NT2/D1 (cell line): Measurements from ENCODE around the gene ZNF322.

Source experiments
- DNase-seq: peaks from one replicate; pipeline ENCODE4 v3.0.0-alpha.2; 2011; ENCODE audit warnings: low read depth, low spot score
- H3K27me3 ChIP-seq: 2 replicates; pipeline ENCODE4 v1.6.0; 2011; ENCODE audit warnings: mild to moderate bottlenecking; ENCODE audit not compliant: insufficient read length, insufficient read depth
- H3K36me3 ChIP-seq: 2 replicates; pipeline ENCODE4 v1.6.1; 2011; ENCODE audit warnings: mild to moderate bottlenecking, low read length, mixed read lengths; ENCODE audit not compliant: insufficient read depth, insufficient read length
- H3K4me1 ChIP-seq: 2 replicates; pipeline ENCODE4 v1.5.1; 2011; ENCODE audit not compliant: insufficient read depth, insufficient read length
- H3K4me3 ChIP-seq: 2 replicates; pipeline ENCODE4 v1.5.1; 2011; ENCODE audit warnings: low read depth; ENCODE audit not compliant: insufficient read length
- H3K9ac ChIP-seq: 2 replicates; pipeline ENCODE4 v1.6.0; 2011; ENCODE audit warnings: low read depth; ENCODE audit not compliant: insufficient read length
- H3K9me3 ChIP-seq: 2 replicates; pipeline ENCODE4 v1.5.1; 2011; ENCODE audit warnings: mild to moderate bottlenecking, low read length; ENCODE audit not compliant: insufficient read depth
- SUZ12 ChIP-seq: IDR thresholded peaks from 2 replicates; pipeline ENCODE4 v1.6.1; 2011; ENCODE audit not compliant: insufficient read length, insufficient read depth; ENCODE audit errors: extremely low read depth
- YY1 ChIP-seq: IDR thresholded peaks from 2 replicates; pipeline ENCODE4 v1.6.1; 2011; ENCODE audit not compliant: insufficient read length, insufficient read depth
- ZNF274 ChIP-seq: IDR thresholded peaks from 2 replicates; pipeline ENCODE4 v1.6.1; 2011; ENCODE audit warnings: mild to moderate bottlenecking, low read depth, low read length

ZNF322 gene

DNA sequence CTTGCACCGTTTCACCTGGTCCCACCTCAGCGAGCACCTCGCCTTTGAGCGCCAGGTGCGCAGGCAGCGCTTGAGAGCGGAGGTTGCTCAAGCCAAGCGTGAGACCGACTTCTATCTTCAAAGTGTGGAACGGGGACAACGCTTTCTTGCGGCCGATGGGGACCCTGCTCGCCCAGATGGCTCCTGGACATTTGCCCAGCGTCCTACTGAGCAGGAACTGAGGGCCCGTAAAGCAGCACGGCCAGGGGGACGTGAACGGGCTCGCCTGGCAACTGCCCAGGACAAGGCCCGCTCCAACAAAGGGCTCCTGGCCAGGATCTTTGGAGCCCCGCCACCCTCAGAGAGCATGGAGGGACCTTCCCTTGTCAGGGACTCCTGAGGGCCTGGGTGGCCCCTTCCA is 61.3 kb downstream of the ZNF322 start:
- peaks cover 26% of the 10 kb centered on the region for H3K36me3 ChIP-seq
- no peak overlapping the region for H3K4me3 ChIP-seq
- H3K27me3 ChIP-seq, result no peaks in the 10 kb centered on the region
- no peaks in the 10 kb centered on the region for H3K9me3 ChIP-seq
- no peak for DNase-seq
- TF ChIP-seq YY1 (no peak), ZNF274 (no peak), SUZ12 (no peak)
- H3K4me1 ChIP-seq, result peaks cover 2% of the 10 kb centered on the region
- no peak overlapping the region for H3K9ac ChIP-seq

DNA sequence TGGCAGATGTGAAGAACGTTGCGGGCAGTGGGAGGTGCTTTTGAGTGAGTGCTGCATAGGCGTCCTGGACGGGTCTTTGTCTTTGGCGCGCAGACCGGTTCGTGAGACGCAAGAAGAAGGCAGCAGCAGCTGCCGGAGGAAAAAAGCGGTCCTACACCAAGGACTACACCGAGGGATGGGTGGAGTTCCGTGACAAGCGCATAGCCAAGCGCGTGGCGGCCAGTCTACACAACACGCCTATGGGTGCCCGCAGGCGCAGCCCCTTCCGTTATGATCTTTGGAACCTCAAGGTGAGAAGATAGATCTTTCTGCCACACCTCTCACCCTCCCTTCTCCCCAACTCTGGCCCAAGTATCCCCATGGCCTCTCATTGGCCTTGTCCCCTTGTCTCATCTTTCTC is 61.7 kb downstream of the ZNF322 start:
- Histone ChIP-seq H3K4me1 (peaks cover 2% of the 10 kb centered on the region), H3K4me3 (peak overlapping the region; percentile 92), H3K36me3 (peaks cover 26% of the 10 kb centered on the region), H3K27me3 (no peaks in the 10 kb centered on the region), H3K9me3 (no peaks in the 10 kb centered on the region), H3K9ac (no peak overlapping the region)
- DNase-seq, result no peak
- no peak for TF ChIP-seq YY1
- TF ChIP-seq SUZ12, result no peak
- TF ChIP-seq ZNF274, result no peak

- peak overlapping the region; percentile 92 for H3K4me3 ChIP-seq
- TF ChIP-seq ZNF274, result no peak
- no peak for TF ChIP-seq SUZ12
- no peak for TF ChIP-seq YY1
- peak overlapping the region; percentile 95 for H3K9ac ChIP-seq
- H3K27me3 ChIP-seq, result no peaks in the 10 kb centered on the region
- DNase-seq, result no peak
- H3K9me3 ChIP-seq, result no peaks in the 10 kb centered on the region
- peaks cover 2% of the 10 kb centered on the region for H3K4me1 ChIP-seq
- H3K36me3 ChIP-seq, result peaks cover 26% of the 10 kb centered on the region
Observed at GRCh38 chr6:26597389-26597766, 62.2 kb downstream of the ZNF322 start.

GRCh38 chr6:26596579-26597388 is 62.8 kb downstream of the ZNF322 start, which contains the start of gene ABT1:
Gene ABT1, plus strand, starts transcription at chr6:26596953. Its CDS starts 30 bp downstream, at chr6:26596983.
- TF ChIP-seq YY1 (peak; percentile 57), ZNF274 (no peak)
- H3K9ac ChIP-seq, result peak within 1 kb of the TSS; percentile 95
- peak within 1 kb of the TSS; percentile 92 for H3K4me3 ChIP-seq
- no peaks in the 10 kb centered on the region for H3K9me3 ChIP-seq
- peaks cover 2% of the 10 kb centered on the region for H3K4me1 ChIP-seq
- DNase-seq, result peak; percentile 93
- H3K36me3 ChIP-seq, result peaks cover 26% of the 10 kb centered on the region
- H3K27me3 ChIP-seq, result no peaks in the 10 kb centered on the region

GRCh38 chr6:26595669-26596269 is 63.8 kb downstream of the ZNF322 start:
- H3K27me3 ChIP-seq, result no peaks in the 10 kb centered on the region
- H3K4me3 ChIP-seq, result peak overlapping the region; percentile 39
- DNase-seq, result peak; percentile 75
- peaks cover 2% of the 10 kb centered on the region for H3K4me1 ChIP-seq
- TF ChIP-seq YY1, result no peak
- TF ChIP-seq ZNF274, result no peak
- no peak for TF ChIP-seq SUZ12
- H3K9me3 ChIP-seq, result no peaks in the 10 kb centered on the region
- peaks cover 26% of the 10 kb centered on the region for H3K36me3 ChIP-seq
- H3K9ac ChIP-seq, result peak overlapping the region; percentile 76

DNA sequence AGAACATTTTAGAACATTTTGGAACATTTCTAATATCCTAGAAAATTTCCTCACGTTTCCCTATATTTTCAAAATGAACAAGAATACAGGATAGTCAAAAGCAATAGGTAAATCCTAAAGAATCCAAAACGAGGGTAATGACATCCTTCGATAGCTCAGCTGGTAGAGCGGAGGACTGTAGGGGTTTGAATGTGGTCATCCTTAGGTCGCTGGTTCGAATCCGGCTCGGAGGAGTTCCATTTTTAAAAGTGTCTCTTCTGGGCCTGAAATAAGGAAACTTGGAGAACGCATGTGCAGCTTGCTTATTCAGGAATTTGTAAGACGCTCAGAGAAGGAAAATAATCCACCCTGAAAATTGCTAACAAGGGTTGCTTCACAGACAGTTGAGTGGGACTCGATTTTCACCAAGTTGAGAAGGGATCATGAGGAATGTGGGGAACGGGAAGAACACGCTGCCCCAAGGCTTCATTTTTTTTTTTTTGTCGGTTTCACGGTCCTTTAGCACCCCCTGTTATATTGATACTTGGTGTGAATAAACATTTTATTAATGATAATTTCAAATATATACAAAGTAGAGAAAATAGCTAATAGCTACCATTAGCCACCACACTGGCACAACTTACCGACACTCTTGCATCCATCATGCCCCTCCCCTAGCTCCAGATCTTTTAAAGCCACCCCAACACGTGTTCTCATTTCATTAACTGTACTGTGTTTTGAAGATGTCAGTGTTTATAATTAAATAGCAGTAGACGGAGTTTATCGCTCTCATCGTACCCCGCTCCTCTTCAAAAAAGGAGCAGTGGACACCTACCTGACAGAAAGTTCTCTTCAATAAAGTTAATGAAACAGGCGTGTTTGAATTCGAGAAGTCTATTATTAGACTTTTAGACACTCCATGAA is 64.6 kb downstream of the ZNF322 start:
- DNase-seq, result peak; percentile 62
- peak overlapping the region; percentile 24 for H3K9ac ChIP-seq
- peak overlapping the region; percentile 40 for H3K4me3 ChIP-seq

DNA sequence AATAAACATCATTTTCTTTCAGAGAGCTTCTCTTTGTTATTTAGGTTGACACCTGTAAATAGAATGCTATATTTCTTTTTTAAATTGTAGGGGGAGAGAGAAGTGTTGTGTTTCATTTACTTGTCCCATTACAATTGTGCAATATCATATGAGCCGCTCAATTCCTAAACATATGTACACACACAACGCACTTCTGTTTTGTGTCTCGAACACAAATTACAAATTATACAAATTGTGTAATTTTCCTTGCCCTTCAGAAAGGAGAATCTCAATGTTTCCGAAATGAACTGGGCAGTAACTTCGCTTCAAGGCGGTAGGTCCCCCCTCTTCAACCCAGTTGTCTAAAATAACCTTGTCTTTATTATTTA is 65.4 kb downstream of the ZNF322 start:
- no peak overlapping the region for H3K9ac ChIP-seq
- no peak for DNase-seq
- TF ChIP-seq SUZ12, result no peak
- TF ChIP-seq ZNF274, result no peak

More for the DNA sequence above, 64.6 kb downstream of the ZNF322 start:
- no peak for TF ChIP-seq YY1
- TF ChIP-seq ZNF274, result no peak
- TF ChIP-seq SUZ12, result no peak
- Histone ChIP-seq H3K36me3 (peaks cover 23% of the 10 kb centered on the region), H3K9me3 (no peaks in the 10 kb centered on the region), H3K27me3 (no peaks in the 10 kb centered on the region), H3K4me1 (peaks cover 2% of the 10 kb centered on the region)

More for the DNA sequence above, 65.4 kb downstream of the ZNF322 start:
- no peaks in the 10 kb centered on the region for H3K9me3 ChIP-seq
- peaks cover 15% of the 10 kb centered on the region for H3K36me3 ChIP-seq
- peak overlapping the region; percentile 40 for H3K4me3 ChIP-seq
- H3K4me1 ChIP-seq, result peaks cover 2% of the 10 kb centered on the region
- no peaks in the 10 kb centered on the region for H3K27me3 ChIP-seq
